GM19043 (cell line): ENCODE data around the gene CLIP2.
A peak's percentile ranks its signal among the peaks of the same experiment; 100 is the strongest.

Experiments used
- ATAC-seq: cut with Tn5 transposase; IDR thresholded peaks from one replicate; pipeline ENCODE4 v1.9.1; 2021; ENCODE audit warnings: low read depth; ENCODE audit not compliant: unreplicated experiment

CLIP2 gene

GRCh38 chr7:74269757-74270277 is 19.4 kb upstream of the CLIP2 start:
- no peak for ATAC-seq

- ATAC-seq, result no peak
These were observed 17.5 kb upstream of the CLIP2 start for GRCh38 chr7:74271742-74272141.

GRCh38 chr7:74272305-74273038 is 16.7 kb upstream of the CLIP2 start:
- ATAC-seq, result peak; percentile 84

GRCh38 chr7:74275401-74275881 is 13.8 kb upstream of the CLIP2 start:
- ATAC-seq, result no peak

GRCh38 chr7:74277636-74278035 is 11.6 kb upstream of the CLIP2 start:
- ATAC-seq, result no peak

GRCh38 chr7:74280985-74281384 is 8.2 kb upstream of the CLIP2 start:
- no peak for ATAC-seq

GRCh38 chr7:74282748-74283459 is 6.3 kb upstream of the CLIP2 start:
- ATAC-seq, result no peak

GRCh38 chr7:74283858-74284447 is 5.3 kb upstream of the CLIP2 start:
- ATAC-seq, result no peak

GRCh38 chr7:74284781-74285259 is 4.4 kb upstream of the CLIP2 start:
- no peak for ATAC-seq

- ATAC-seq, result no peak
These were observed 3.1 kb upstream of the CLIP2 start for GRCh38 chr7:74286131-74286530.

GRCh38 chr7:74287303-74288033 is 1.7 kb upstream of the CLIP2 start:
- no peak for ATAC-seq

- no peak for ATAC-seq
These were observed 949 bp upstream of the CLIP2 start for GRCh38 chr7:74288034-74288881.

GRCh38 chr7:74289659-74290552 is 699 bp downstream of the CLIP2 start:
- ATAC-seq, result no peak

GRCh38 chr7:74290553-74290950 is 1.3 kb downstream of the CLIP2 start:
- no peak for ATAC-seq

- no peak for ATAC-seq
These were observed 1.8 kb downstream of the CLIP2 start for GRCh38 chr7:74290981-74291441.

- ATAC-seq, result no peak
These were observed 2.3 kb downstream of the CLIP2 start for GRCh38 chr7:74291535-74291934.

- no peak for ATAC-seq
These were observed 3.8 kb downstream of the CLIP2 start for GRCh38 chr7:74292757-74293576.

GRCh38 chr7:74293577-74293908 is 4.3 kb downstream of the CLIP2 start:
- no peak for ATAC-seq
